ENCODE results near the gene PTPRQ. TPM values are rescaled to one million over a fixed set of nuclear protein-coding genes. Genes with fewer than 3 reads are reported as not detected.

The PTPRQ gene
- total and polyA plus RNA-seq, 4 donors = 0.26 to 11.7 (median 1.4) TPM

- Histone ChIP-seq H3K27me3 (ENCODE audit: control insufficient read depth in 3 of 3, insufficient read depth in 3 of 3, low read length in 2 of 3) (no peaks in the 10 kb centered on the region), H3K27ac (ENCODE audit: low read depth in 1 of 2, low read length in 1 of 2) (no peak overlapping the region), H3K9ac (ENCODE audit: insufficient read depth in 1 of 2, low read length in 2 of 2) (no peak overlapping the region), H3K4me1 (ENCODE audit: control insufficient read depth in 5 of 5, insufficient read depth in 5 of 5, low read length in 5 of 5) (no peaks in the 10 kb centered on the region), H3K36me3 (ENCODE audit: control insufficient read depth in 4 of 4, insufficient read depth in 4 of 4, low read length in 4 of 4) (no peaks in the 10 kb centered on the region), H3K4me3 (no peak overlapping the region), H3K9me3 (ENCODE audit: control insufficient read depth in 4 of 4, insufficient read depth in 3 of 4, low read length in 3 of 4) (no peaks in the 10 kb centered on the region)
- no peak for DNase-seq
- 77 to 85% methylated on average over 3 of the region's 3 CpGs for WGBS, 2 donors
- TF ChIP-seq CTCF (IDR thresholded peaks at IDR 0.05; ENCODE audit: control extremely low read depth, extremely low read depth) = no peak
- no peak for ATAC-seq (ENCODE audit: insufficient read depth, low FRiP score)
These were observed 132.8 kb downstream of the PTPRQ start for GRCh38 chr12:80576641-80577418.

DNA sequence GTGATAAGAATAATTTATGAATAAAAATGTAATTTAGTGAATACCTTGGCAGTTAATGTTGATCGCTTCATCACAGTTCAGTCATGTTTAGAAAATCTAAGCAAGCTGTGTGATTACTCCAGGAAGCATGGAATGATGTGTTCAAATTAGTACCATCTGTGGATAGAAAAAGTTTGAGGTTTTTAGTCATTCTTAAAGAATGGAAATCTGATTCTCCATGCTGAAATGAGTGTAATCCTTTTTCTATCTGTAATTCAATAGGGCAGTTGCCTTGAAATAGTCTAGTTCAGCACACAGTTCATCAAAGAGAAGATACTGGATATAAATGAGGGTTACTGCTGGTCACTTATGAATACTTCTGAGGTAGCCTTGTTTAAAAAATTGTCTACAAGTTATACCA is 136.2 kb downstream of the PTPRQ start:
- Histone ChIP-seq H3K36me3 (ENCODE audit: control insufficient read depth in 4 of 4, insufficient read depth in 4 of 4, low read length in 4 of 4) (no peaks in the 10 kb centered on the region), H3K4me3 (no peak overlapping the region), H3K27ac (ENCODE audit: low read depth in 1 of 2, low read length in 1 of 2) (no peak overlapping the region), H3K9me3 (ENCODE audit: control insufficient read depth in 4 of 4, insufficient read depth in 3 of 4, low read length in 3 of 4) (no peaks in the 10 kb centered on the region), H3K9ac (ENCODE audit: insufficient read depth in 1 of 2, low read length in 2 of 2) (no peak overlapping the region), H3K4me1 (ENCODE audit: control insufficient read depth in 5 of 5, insufficient read depth in 5 of 5, low read length in 5 of 5) (no peaks in the 10 kb centered on the region), H3K27me3 (ENCODE audit: control insufficient read depth in 3 of 3, insufficient read depth in 3 of 3, low read length in 2 of 3) (no peaks in the 10 kb centered on the region)
- no peak for DNase-seq
- WGBS, 2 donors = 78 to 87% methylated on average over 1 of the region's 1 CpG
- no peak for TF ChIP-seq CTCF (IDR thresholded peaks at IDR 0.05; ENCODE audit: control extremely low read depth, extremely low read depth)
- no peak for ATAC-seq (ENCODE audit: insufficient read depth, low FRiP score)

- no peak for TF ChIP-seq CTCF (IDR thresholded peaks at IDR 0.05; ENCODE audit: control extremely low read depth, extremely low read depth)
- Histone ChIP-seq H3K36me3 (ENCODE audit: control insufficient read depth in 4 of 4, insufficient read depth in 4 of 4, low read length in 4 of 4) (no peaks in the 10 kb centered on the region), H3K27ac (ENCODE audit: low read depth in 1 of 2, low read length in 1 of 2) (no peak overlapping the region), H3K9me3 (ENCODE audit: control insufficient read depth in 4 of 4, insufficient read depth in 3 of 4, low read length in 3 of 4) (no peaks in the 10 kb centered on the region), H3K4me3 (no peak overlapping the region), H3K4me1 (ENCODE audit: control insufficient read depth in 5 of 5, insufficient read depth in 5 of 5, low read length in 5 of 5) (no peaks in the 10 kb centered on the region), H3K9ac (ENCODE audit: insufficient read depth in 1 of 2, low read length in 2 of 2) (no peak overlapping the region), H3K27me3 (ENCODE audit: control insufficient read depth in 3 of 3, insufficient read depth in 3 of 3, low read length in 2 of 3) (no peaks in the 10 kb centered on the region)
- DNase-seq (no peak), ATAC-seq (ENCODE audit: insufficient read depth, low FRiP score) (no peak)
- 76 to 80% methylated on average over 2 of the region's 2 CpGs for WGBS, 2 donors
These were observed 137.7 kb downstream of the PTPRQ start for GRCh38 chr12:80581783-80582182.

GRCh38 chr12:80582431-80582830 is 138.4 kb downstream of the PTPRQ start:
- no peaks in the 10 kb centered on the region for H3K4me1 ChIP-seq (ENCODE audit: control insufficient read depth in 5 of 5, insufficient read depth in 5 of 5, low read length in 5 of 5)
- ATAC-seq (ENCODE audit: insufficient read depth, low FRiP score) = no peak
- no peak overlapping the region for H3K4me3 ChIP-seq
- H3K36me3 ChIP-seq (ENCODE audit: control insufficient read depth in 4 of 4, insufficient read depth in 4 of 4, low read length in 4 of 4) = no peaks in the 10 kb centered on the region
- no peaks in the 10 kb centered on the region for H3K27me3 ChIP-seq (ENCODE audit: control insufficient read depth in 3 of 3, insufficient read depth in 3 of 3, low read length in 2 of 3)
- no peak for DNase-seq
- no peaks in the 10 kb centered on the region for H3K9me3 ChIP-seq (ENCODE audit: control insufficient read depth in 4 of 4, insufficient read depth in 3 of 4, low read length in 3 of 4)
- H3K9ac ChIP-seq (ENCODE audit: insufficient read depth in 1 of 2, low read length in 2 of 2) = no peak overlapping the region
- 54 to 65% methylated on average over 2 of the region's 2 CpGs for WGBS, 2 donors
- no peak for TF ChIP-seq CTCF (IDR thresholded peaks at IDR 0.05; ENCODE audit: control extremely low read depth, extremely low read depth)
- no peak overlapping the region for H3K27ac ChIP-seq (ENCODE audit: low read depth in 1 of 2, low read length in 1 of 2)
